NCI-H82 (cell line): ENCODE results near the gene CDK15.
A peak's percentile ranks its signal among the peaks of the same experiment; 100 is the strongest.
"Not testable (repeated sequence)": the region's sequence is repeated elsewhere in the genome, so short reads cannot be mapped to it uniquely, and the experiment has no call there.

Experiments
- DNase-seq: peaks from one replicate; lab custom pipeline; 2025; lab: John Stamatoyannopoulos, UW

CDK15 gene

GRCh38 chr2:201831469-201831868 is 25.1 kb downstream of the CDK15 start:
- DNase-seq: no peak

GRCh38 chr2:201833781-201834180 is 27.4 kb downstream of the CDK15 start:
- no peak for DNase-seq

GRCh38 chr2:201835066-201835465 is 28.7 kb downstream of the CDK15 start:
- DNase-seq: no peak

GRCh38 chr2:201837391-201837790 is 31.1 kb downstream of the CDK15 start:
- no peak for DNase-seq

GRCh38 chr2:201837824-201838431 is 31.6 kb downstream of the CDK15 start:
- DNase-seq: no peak

GRCh38 chr2:201839727-201840126 is 33.4 kb downstream of the CDK15 start:
- DNase-seq: no peak

- no peak for DNase-seq
Measured at GRCh38 chr2:201840726-201841125, 34.4 kb downstream of the CDK15 start.

- no peak for DNase-seq
Measured at GRCh38 chr2:201842131-201842860, 36.0 kb downstream of the CDK15 start.

GRCh38 chr2:201844922-201845321 is 38.6 kb downstream of the CDK15 start:
- DNase-seq: not testable (repeated sequence)

GRCh38 chr2:201847481-201847880 is 41.1 kb downstream of the CDK15 start:
- no peak for DNase-seq

GRCh38 chr2:201852462-201852861 is 46.1 kb downstream of the CDK15 start:
- DNase-seq: no peak

- peak; percentile 58 for DNase-seq
Measured at GRCh38 chr2:201852878-201853415, 46.6 kb downstream of the CDK15 start.

GRCh38 chr2:201854221-201854801 is 48.0 kb downstream of the CDK15 start:
- no peak for DNase-seq

GRCh38 chr2:201854841-201855240 is 48.5 kb downstream of the CDK15 start:
- no peak for DNase-seq

- DNase-seq: no peak
Measured at GRCh38 chr2:201855356-201855755, 49.0 kb downstream of the CDK15 start.

GRCh38 chr2:201857326-201857725 is 51.0 kb downstream of the CDK15 start:
- no peak for DNase-seq

GRCh38 chr2:201858281-201859184 is 52.2 kb downstream of the CDK15 start:
- peak; percentile 83 for DNase-seq

- DNase-seq: no peak
Measured at GRCh38 chr2:201859949-201860348, 53.6 kb downstream of the CDK15 start.

- DNase-seq: peak; percentile 85
Measured at GRCh38 chr2:201860636-201861066, 54.3 kb downstream of the CDK15 start.

- DNase-seq: no peak
Measured at GRCh38 chr2:201862843-201863242, 56.5 kb downstream of the CDK15 start.

GRCh38 chr2:201866643-201867473 is 60.5 kb downstream of the CDK15 start:
- no peak for DNase-seq
